Right renal cortex interstitium (tissue), 3 donors: Measurements from ENCODE around the gene DNAAF1. TPM values are rescaled to one million over a fixed set of nuclear protein-coding genes. Genes with fewer than 3 reads are reported as not detected.
A peak's percentile ranks its signal among the peaks of the same experiment; 100 is the strongest.
"Not testable (repeated sequence)": the region's sequence is repeated elsewhere in the genome, so short reads cannot be mapped to it uniquely, and the experiment has no call there.

Experiments
- DNase-seq, 3 donors: peaks; one replicate each; pipeline ENCODE4 v3.0.0-alpha.2; 2013; ENCODE audit warnings: low read depth in 3 of 3, low spot score in 2 of 3
- polyA plus RNA-seq, 3 donors: library from polyadenylated mRNA; unstranded; fragments of 120-200 nt; gene quantifications; one replicate each; pipeline ENCODE4 v1.2.1, GENCODE V29; 2013; ENCODE audit not compliant: insufficient read length in 3 of 3

The DNAAF1 gene
- polyA plus RNA-seq = 1 to 10 TPM; 2.6 to 3.1 (median 2.9) TPM

GRCh38 chr16:84144859-84145639, at the start of gene DNAAF1, which contains the start of gene HSDL1:
Gene DNAAF1 (plus strand): TSS chr16:84145308. CDS start chr16:84145441, 133 bp downstream.
Gene HSDL1 (minus strand): TSS chr16:84145177. CDS start chr16:84131321, 13,856 bp downstream.
- DNase-seq = peak; percentile 63 to 86 (median 73)

GRCh38 chr16:84095466-84095865, 49.6 kb upstream of the DNAAF1 start:
- DNase-seq = no peak

DNA sequence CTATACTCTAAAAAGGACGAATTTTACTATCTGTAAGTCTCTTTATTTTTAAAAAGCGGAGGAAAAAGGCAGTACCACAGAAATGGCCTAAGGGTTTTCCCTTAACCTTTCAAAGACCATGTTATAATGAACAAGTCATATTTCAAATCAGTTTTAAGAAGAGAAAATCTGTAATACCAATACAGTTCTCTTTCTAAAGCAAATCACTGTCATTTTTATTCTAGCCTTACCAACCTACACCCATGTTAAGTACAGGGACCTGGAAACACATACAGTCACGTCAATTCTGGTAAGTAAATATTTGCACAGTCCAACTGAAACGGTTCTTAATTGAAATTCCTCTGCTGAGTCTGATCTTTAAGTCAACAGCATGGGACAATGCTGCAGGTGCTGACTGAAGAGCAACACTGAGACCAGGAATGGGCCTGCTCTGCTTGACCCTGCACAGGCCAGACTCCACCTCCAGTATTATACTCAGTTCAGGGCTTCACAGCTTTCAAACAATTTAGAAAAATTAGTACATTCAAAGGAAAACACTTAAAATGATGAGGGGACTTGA, 48.6 kb upstream of the DNAAF1 start:
- no peak for DNase-seq

- no peak for DNase-seq
Measured at GRCh38 chr16:84098939-84099338, 46.2 kb upstream of the DNAAF1 start.

DNA sequence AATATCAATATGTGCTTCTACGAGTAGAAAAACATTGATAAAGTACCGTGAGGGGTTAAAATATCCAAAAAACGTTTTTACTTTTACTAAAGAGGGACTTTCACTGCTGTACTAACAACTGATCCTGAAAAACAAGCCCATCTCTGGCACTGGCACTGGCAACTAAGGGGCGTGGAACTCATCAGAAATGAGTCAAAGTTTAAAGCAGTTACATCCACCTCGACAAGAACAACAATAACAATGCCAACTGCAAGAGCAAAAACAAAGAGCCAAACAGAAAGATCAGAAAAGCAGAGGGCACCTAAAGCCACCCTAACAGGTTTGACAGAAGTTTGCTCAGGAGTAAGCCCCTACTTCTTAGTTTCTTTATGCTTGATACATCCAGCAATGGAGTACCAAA, 41.4 kb upstream of the DNAAF1 start:
- DNase-seq = no peak

- DNase-seq = no peak
Measured at GRCh38 chr16:84104231-84104630, 40.9 kb upstream of the DNAAF1 start.

DNA sequence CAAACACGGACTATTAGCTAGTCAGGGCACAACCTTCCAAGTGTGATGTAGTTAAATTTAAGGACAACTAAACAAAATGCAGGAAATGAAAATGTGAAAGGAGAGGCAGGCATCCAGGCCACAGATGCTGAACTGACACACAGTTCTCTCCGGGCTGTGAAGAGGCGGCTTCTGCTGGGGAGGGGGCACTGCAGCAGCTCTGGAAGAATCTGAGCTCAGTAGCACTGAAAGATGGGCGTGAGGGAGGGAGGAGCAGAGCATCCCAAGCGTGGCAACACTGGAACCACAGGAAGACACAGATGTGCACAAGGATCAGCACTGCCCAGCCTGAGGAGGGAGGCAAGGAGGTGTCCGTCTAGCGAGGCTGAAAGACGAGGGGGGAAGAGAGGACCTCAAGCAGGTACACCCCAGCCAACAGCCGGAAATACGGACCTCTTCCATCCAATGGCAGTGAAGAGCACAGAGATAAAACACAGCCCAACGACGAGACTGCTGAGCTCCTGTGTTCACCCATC, 39.8 kb upstream of the DNAAF1 start:
- no peak for DNase-seq

- no peak for DNase-seq
Measured at GRCh38 chr16:84105948-84106740, 39.0 kb upstream of the DNAAF1 start.

DNA sequence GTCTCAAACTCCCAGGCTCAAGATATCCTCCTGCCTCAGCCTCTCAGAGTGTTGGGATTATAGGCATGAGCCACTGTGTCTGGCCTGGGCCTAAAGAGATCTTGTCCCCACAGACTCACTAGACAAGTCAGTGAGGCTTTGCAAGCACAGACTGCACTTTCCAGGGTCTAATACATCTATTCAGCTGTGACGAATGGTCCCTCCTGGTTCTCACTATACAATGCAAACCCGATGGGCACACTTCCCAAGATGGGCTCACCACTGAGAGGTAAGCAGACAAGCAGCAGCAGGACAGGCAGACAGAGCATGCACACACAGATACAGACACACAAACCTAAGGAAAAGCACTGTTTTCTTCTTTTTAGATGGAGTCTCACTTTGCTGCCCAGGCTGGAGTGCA, 37.2 kb upstream of the DNAAF1 start:
- DNase-seq = no peak

DNA sequence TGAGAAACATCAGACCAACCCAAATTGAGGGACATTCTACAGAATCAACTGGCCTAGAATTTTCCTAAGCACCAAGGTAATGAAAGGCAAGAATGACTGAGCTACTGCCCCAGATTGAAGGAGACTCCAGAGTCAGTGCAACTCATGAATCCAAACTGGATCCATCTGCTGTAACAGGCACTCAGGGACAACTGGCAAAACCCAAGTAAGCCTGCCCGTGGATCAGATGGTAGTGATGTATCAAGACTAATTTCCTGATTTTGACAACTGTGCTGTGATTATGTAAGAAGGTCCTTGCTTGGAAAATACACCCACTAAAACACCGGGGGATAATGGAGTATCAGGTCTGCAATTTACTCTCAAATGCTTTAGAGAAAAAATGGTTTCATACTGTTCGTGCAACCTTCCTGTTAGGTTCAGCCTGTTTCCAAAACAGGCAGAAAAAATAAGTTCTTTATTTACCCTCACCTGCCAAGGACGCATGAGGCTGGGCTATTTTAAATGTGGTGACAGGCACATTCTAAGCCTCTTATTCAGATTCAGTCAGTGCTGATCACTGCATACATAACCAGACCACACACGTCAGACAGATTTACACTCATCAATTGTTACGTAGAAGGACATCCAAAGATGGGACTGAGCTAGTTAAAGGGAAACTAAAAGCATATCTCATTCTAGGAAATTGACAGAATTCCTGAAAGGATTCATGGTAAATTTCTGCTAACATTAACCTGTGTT, 35.3 kb upstream of the DNAAF1 start:
- no peak for DNase-seq

GRCh38 chr16:84110527-84110926, 34.6 kb upstream of the DNAAF1 start:
- DNase-seq = no peak

GRCh38 chr16:84111525-84111924, 33.6 kb upstream of the DNAAF1 start:
- DNase-seq = no peak

DNA sequence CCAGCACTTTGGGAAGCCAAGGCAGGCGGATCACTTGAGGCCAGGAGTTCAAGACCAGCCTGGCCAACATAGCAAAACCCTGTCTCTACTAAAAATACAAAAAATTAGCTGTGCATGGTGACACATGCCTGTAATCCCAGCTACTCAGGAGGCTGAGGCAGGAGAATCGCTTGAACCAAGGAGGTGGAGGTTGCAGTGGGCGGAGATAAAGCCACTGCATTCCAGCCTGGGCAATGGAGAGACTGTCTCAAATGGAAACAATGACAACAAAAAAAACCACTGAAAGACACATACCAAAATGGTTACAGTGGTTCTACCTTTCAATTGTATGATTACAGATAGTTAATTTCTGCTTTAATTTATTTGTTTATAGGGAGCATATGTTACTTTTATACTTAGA, 33.2 kb upstream of the DNAAF1 start:
- not testable (repeated sequence) for DNase-seq

DNA sequence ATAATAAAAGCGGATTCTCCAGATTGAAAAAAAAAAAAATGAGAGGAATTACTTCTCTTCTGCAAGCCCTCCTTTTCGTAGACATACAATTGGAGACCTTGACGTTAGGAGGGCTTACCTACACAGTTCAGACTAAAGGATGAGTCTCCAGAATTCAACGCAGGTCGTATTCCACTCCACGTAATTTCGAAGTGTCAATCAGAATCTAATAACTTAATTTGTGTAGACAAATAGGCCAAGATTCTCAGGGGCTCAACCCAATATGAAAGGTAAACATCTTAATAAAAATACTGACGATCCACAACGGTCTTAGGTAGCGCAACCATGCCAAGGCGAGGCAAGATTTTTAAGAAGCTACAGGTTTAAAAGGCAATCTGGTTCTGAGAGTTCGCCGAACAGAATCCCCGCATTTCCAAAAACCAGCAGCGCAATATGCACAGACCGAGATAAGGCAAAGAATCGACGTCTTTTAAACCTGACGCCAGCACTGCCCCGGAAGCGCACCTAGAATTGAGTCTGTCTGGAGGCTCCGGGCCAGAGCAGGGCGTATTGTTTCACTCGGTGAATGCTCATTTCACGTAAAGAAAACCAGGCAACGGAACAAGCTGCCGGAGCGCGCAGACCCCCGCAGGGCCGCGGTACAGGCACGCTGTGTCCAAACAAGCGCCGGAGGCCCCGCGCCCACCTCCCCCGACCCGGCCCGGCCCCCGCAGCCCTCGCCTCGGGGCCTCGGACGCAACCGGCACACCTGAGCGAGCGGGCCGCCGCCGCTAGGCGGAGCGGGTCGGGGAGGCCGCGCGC, 29.0 kb upstream of the DNAAF1 start:
- DNase-seq = no peak

DNA sequence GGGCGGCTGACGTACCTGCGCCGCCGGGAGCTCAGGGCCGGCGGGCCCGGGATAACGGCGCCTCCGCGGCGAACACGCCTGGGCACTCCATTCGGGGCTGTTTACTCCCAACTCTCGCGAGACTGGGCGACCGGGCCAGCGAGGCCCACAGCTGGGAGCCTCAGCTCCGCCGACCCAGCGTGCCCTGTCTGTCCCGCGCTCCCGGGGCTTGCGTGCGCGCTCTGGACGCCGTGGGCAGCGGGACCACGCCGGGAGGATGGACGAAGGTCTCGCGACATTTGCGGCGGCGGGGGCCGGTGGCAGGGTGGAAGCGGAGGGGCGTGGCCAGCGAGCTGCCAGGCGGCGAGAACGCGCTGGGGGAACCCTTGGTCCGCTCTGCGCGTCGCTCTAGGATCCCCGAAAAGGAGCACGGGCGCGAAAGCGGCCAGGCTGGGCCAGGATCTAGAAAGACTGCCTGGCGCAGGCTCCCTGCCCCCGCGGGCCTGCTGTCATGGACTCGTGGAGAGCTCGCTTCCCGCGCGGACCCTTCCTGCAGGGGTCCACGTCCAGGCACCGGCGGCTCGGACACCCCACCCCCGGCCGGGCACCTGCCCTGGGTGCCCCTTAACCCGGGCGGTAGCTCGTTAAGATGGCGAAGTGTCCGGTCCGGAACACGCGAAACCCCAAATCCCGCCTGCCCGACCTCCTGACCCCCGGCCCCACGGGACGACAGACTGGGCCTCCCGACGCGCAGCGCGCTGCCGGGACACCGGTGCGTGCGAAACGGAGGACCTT, 28.2 kb upstream of the DNAAF1 start, which contains the start of gene MBTPS1:
TSS of gene MBTPS1 (minus strand) at position 223 of the 774 bp plus-strand sequence. CDS start 15,159 bp downstream, outside the sequence.
- DNase-seq = peak; percentile 83 to 94 (median 92)

DNA sequence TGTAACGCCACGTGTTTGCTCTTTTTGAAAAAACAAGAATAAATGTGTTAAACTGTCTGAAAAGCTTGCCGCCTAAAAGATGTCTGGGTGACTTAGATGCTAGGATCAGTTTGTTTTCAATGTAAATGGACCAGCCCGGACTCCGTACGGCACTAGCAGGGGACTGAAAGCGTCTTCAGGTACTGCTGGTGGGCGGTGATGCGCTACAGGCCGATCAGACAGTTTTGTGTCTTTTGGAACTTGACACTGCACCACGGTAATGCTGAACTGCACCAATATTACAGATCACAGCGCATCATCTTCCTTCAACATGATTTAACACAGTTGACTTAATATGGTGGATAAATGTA, 27.6 kb upstream of the DNAAF1 start:
- peak in 1 of 3 donors; percentile 31 for DNase-seq

DNA sequence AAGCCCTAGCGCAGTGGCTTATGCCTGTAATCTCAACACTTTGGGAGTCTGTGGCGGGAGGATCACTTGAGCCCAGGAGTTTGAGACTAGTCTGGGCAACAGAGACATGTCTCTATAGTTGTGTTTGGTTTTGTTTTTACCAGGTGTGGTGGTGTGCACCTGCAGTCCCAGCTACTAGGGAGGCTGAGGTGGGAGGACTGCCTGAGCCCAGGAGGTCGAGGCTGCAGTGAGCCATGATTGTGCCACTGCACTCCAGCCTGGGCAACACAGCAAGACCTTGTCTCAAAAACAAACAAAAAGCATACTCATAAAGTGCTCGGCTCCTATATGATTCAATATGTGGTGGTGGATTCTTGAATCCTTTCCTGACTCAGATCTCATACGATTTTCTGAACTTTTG, 26.8 kb upstream of the DNAAF1 start:
- not testable (repeated sequence) for DNase-seq

- no peak for DNase-seq
Measured at GRCh38 chr16:84119368-84119767, 25.7 kb upstream of the DNAAF1 start.

GRCh38 chr16:84120023-84120422, 25.1 kb upstream of the DNAAF1 start:
- DNase-seq = no peak
